Gastrocnemius medialis (tissue), 4 donors: ENCODE measurements around the gene IRAK2. TPM values are rescaled to one million over a fixed set of nuclear protein-coding genes. Genes with fewer than 3 reads are reported as not detected.
A peak's percentile ranks its signal among the peaks of the same experiment; 100 is the strongest.

Experiments
- ATAC-seq, 2 donors: fragments of 150-250 bp; one replicate each; pipeline ENCODE4 v1.9.1; 2016
- DNase-seq, 2 donors: peaks; one replicate each; pipeline ENCODE4 v3.0.0-alpha.2; 2019
- H3K27ac ChIP-seq, 4 donors: fragments of 200-600 bp; sonication (generic); 1 replicate in 1 of 4; 2 replicates in 3 of 4; pipeline ENCODE4 v1.5.1; 2016 to 2018; ENCODE audit warnings: mild to moderate bottlenecking in 2 of 4, moderate library complexity in 1 of 4
- H3K27me3 ChIP-seq, 3 donors: fragments of 200-600 bp; sonication (generic) in 2 of 3; 1 replicate in 1 of 3; 2 replicates in 2 of 3; pipeline versions ENCODE4 v1.5.1 to v1.6.0; 2016 to 2019; ENCODE audit warnings: mild to moderate bottlenecking in 1 of 3, moderate library complexity in 1 of 3
- H3K36me3 ChIP-seq, 2 donors: fragments of 200-600 bp; sonication (generic) in 1 of 2; one replicate each; pipeline ENCODE4 v1.5.1; 2017 to 2018
- H3K4me1 ChIP-seq, 2 donors: fragments of 200-600 bp; sonication (generic) in 1 of 2; one replicate each; pipeline ENCODE4 v1.5.1; 2016 to 2017; ENCODE audit warnings: mild to moderate bottlenecking in 2 of 2
- H3K4me3 ChIP-seq, 4 donors: fragments of 200-600 bp; sonication (generic) in 3 of 4; 1 replicate in 1 of 4; 2 replicates in 3 of 4; pipeline ENCODE4 v1.5.1; 2016 to 2019; ENCODE audit warnings: mild to moderate bottlenecking in 2 of 4
- H3K9me3 ChIP-seq, 3 donors: fragments of 200-600 bp; sonication (generic) in 2 of 3; 1 replicate in 1 of 3; 2 replicates in 2 of 3; pipeline ENCODE4 v1.5.1; 2016 to 2019
- POLR2A ChIP-seq, 2 donors: fragments of 450-650 bp; IDR thresholded peaks; one replicate each; pipeline ENCODE4 v1.6.1; 2017; ENCODE audit warnings: antibody characterized with exemption in 2 of 2, mild to moderate bottlenecking in 2 of 2, moderate library complexity in 2 of 2
- in situ Hi-C, 4 donors: fragments of 200-750 bp; cut with MboI; loops; one replicate each; pipeline versions ENCODE4 v1.15.0 to v1.8.0; 2017; ENCODE audit warnings: low sequenced_read_pairs in 4 of 4
- intact Hi-C: fragments of 100-400 bp; cut with DNase I; formaldehyde crosslinking; loops from one replicate; pipeline ENCODE4 v1.15.1; 2023; ENCODE audit warnings: low total_unique reads
- total RNA-seq, 4 donors: library from RNA; depleted of rRNA; stranded (reverse); fragments of >200 nt; gene quantifications; one replicate each; pipeline versions ENCODE4 v1.1.0 to v1.2.3, GENCODE V29; 2016
- TF ChIP-seq, protein P1 (sequence below), 5 experiments: fragments of 450-650 bp in 3 of 5; fragments of 200-600 bp in 2 of 5; sonication (generic) in 2 of 5; IDR thresholded peaks in 4 of 5; conservative IDR thresholded peaks in 1 of 5; 1 replicate in 4 of 5; 2 replicates in 1 of 5; pipeline ENCODE4 v1.5.1; 2016 to 2019; ENCODE audit warnings: antibody characterized with exemption in 5 of 5, mild to moderate bottlenecking in 3 of 5, moderate library complexity in 3 of 5

IRAK2 gene
- total RNA-seq, 4 donors from 2014 or later, result 21.9 to 42.0 (median 25.8) TPM

DNA sequence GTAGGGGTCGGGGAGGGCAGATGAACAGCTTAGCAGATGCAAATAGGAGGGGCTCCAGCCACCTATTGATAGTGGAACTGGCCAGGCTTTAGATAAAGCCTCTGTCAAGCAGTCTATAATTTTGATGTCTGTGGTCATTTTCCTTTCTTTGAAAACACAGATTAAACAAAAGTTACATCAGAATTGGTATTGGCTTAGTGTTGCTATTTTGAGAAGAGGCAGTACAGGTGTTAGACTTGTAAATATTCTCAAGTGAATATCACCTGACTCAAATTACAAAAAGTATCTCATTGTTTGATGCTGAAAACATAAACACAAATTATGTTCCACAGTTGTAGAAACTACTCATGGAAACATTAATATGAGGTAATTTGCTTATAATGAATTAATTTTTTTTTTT is 109.9 kb downstream of the IRAK2 start:
- Histone ChIP-seq H3K27ac (peak overlapping the region; percentile 12 to 71 (median 64)), H3K27me3 (no peaks in the 10 kb centered on the region), H3K36me3 (peaks cover 0 to 58% of the 10 kb centered on the region in 2 donors), H3K9me3 (no peaks in the 10 kb centered on the region), H3K4me3 (no peak overlapping the region), H3K4me1 (peaks cover 22 to 27% of the 10 kb centered on the region in 2 donors)
- peak in 1 of 2 donors; percentile 58 for ATAC-seq
- intact Hi-C loops, result no loop called here
- DNase-seq, result no peak
- in situ Hi-C loops, result no loop called here
- TF ChIP-seq, protein P1, sequence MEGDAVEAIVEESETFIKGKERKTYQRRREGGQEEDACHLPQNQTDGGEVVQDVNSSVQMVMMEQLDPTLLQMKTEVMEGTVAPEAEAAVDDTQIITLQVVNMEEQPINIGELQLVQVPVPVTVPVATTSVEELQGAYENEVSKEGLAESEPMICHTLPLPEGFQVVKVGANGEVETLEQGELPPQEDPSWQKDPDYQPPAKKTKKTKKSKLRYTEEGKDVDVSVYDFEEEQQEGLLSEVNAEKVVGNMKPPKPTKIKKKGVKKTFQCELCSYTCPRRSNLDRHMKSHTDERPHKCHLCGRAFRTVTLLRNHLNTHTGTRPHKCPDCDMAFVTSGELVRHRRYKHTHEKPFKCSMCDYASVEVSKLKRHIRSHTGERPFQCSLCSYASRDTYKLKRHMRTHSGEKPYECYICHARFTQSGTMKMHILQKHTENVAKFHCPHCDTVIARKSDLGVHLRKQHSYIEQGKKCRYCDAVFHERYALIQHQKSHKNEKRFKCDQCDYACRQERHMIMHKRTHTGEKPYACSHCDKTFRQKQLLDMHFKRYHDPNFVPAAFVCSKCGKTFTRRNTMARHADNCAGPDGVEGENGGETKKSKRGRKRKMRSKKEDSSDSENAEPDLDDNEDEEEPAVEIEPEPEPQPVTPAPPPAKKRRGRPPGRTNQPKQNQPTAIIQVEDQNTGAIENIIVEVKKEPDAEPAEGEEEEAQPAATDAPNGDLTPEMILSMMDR (IDR thresholded peaks at IDR 0.05 in 4 of 5, conservative IDR thresholded peaks at IDR 0.05 in 1 of 5), result no peak
- no peak for TF ChIP-seq POLR2A (IDR thresholded peaks at IDR 0.05)

DNA sequence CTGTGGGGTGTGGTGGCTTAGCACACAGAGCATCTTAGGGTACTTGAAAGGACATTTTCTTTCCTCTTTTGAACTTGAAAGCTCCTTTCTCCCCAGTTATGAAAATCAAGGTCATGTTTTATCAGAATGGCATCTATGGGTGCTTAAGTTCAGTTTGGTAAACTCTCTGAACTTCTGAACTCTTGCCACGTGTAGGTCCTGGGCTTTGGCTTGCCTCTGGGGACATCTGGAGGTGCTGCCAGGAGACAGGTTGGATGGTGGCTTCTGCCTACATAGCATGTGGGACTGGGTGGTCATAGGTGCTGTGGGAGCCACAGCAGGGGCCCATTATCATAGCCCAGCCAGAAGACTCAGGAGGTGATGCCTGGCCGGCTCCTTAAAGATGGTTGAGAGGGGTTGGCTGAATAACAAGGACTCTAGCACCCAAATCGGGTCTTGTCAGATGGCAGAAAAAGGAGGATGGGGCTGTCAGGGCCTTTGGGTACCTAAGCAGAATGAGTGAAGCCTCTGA is 112.5 kb downstream of the IRAK2 start:
- Histone ChIP-seq H3K36me3 (peaks cover 0 to 58% of the 10 kb centered on the region in 2 donors), H3K27ac (no peak overlapping the region), H3K27me3 (no peaks in the 10 kb centered on the region), H3K4me1 (peaks cover 22 to 27% of the 10 kb centered on the region in 2 donors), H3K9me3 (no peaks in the 10 kb centered on the region), H3K4me3 (no peak overlapping the region)
- in situ Hi-C loops (no loop called here), intact Hi-C loops (no loop called here)
- DNase-seq (no peak), ATAC-seq (no peak)
- TF ChIP-seq POLR2A (IDR thresholded peaks at IDR 0.05), result no peak
- TF ChIP-seq, protein P1 (IDR thresholded peaks at IDR 0.05 in 4 of 5, conservative IDR thresholded peaks at IDR 0.05 in 1 of 5), result no peak

- H3K27me3 ChIP-seq, result no peaks in the 10 kb centered on the region
- ATAC-seq (no peak), DNase-seq (no peak)
- no peak overlapping the region for H3K27ac ChIP-seq
- H3K4me1 ChIP-seq, result peaks cover 15 to 19% of the 10 kb centered on the region in 2 donors
- in situ Hi-C loops, result no loop called here
- H3K36me3 ChIP-seq, result peaks cover 0 to 67% of the 10 kb centered on the region in 2 donors
- intact Hi-C loops, result no loop called here
- H3K4me3 ChIP-seq, result no peak overlapping the region
- H3K9me3 ChIP-seq, result no peaks in the 10 kb centered on the region
- TF ChIP-seq, protein P1 (IDR thresholded peaks at IDR 0.05 in 4 of 5, conservative IDR thresholded peaks at IDR 0.05 in 1 of 5), result no peak
- TF ChIP-seq POLR2A (IDR thresholded peaks at IDR 0.05), result no peak
Observed at GRCh38 chr3:10278501-10278900, 113.8 kb downstream of the IRAK2 start.

DNA sequence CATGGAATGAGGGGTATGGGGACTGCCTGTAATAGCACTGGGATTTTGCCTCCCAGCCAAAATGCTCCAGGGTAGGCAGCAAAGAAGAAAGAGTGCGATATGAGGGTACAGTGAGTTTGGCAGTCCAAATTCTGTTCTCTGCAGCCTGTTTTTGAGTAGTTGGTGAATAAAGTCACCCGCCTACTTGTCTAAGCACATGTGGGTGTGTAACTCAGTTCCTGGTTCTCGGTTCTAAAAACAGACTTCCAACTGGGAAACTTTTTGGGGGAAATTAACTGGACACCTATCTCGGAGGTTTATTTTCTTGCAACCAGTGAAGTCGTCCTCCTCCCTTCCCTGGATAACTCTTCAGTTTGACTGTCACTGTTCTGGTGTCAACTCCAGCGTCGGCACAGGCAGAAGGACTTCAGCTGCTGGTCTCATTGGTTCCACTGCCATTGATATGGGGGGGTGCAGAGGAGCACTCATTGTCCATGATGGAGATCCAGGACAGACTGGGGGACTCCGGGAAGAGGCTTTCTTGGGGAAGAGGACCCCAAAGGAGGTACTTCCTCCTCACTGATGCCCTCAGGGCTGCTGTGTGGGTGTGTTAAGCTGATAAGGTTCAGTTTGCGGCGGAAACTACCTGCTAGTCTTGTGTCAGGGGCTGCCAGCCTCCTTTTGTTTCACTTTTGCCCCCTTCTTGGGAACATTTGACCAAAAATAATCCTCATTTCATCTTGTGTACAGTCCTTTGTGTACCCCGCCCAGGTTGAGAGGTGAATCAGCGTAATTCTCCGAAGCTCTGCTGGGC is 114.9 kb downstream of the IRAK2 start:
- H3K27ac ChIP-seq, result no peak overlapping the region
- peaks cover 5 to 8% of the 10 kb centered on the region in 2 donors for H3K4me1 ChIP-seq
- no peaks in the 10 kb centered on the region for H3K9me3 ChIP-seq
- no peak for TF ChIP-seq POLR2A (IDR thresholded peaks at IDR 0.05)
- TF ChIP-seq, protein P1 (IDR thresholded peaks at IDR 0.05 in 4 of 5, conservative IDR thresholded peaks at IDR 0.05 in 1 of 5), result no peak
- in situ Hi-C loops, result no loop called here
- DNase-seq, result no peak
- ATAC-seq, result no peak
- H3K27me3 ChIP-seq, result no peaks in the 10 kb centered on the region
- H3K4me3 ChIP-seq, result no peak overlapping the region
- intact Hi-C loops, result no loop called here
- peaks cover 0 to 70% of the 10 kb centered on the region in 2 donors for H3K36me3 ChIP-seq
